CD14-positive monocyte (primary cell): ENCODE data around the gene OR10G4. TPM values are rescaled to one million over a fixed set of nuclear protein-coding genes. Genes with fewer than 3 reads are reported as not detected.
"Not testable (repeated sequence)": the region's sequence is repeated elsewhere in the genome, so short reads cannot be mapped to it uniquely, and the experiment has no call there.

Experiments used
- DNase-seq, 3 donors: peaks; one replicate each; pipeline ENCODE4 v3.0.0-alpha.2; 2011 to 2022
- H2AFZ ChIP-seq: 2 replicates; pipeline ENCODE4 v1.6.0; 2012; ENCODE audit warnings: mild to moderate bottlenecking, low read depth, low read length, inconsistent platforms; ENCODE audit not compliant: insufficient read depth, poor library complexity, severe bottlenecking
- H3K27ac ChIP-seq, 2 donors: 1 replicate in 1 of 2; 2 replicates in 1 of 2; pipeline ENCODE4 v1.5.1; 2012 to 2013; ENCODE audit warnings: low read length in 2 of 2, control low read depth in 1 of 2, inconsistent platforms in 1 of 2, low read depth in 1 of 2, mild to moderate bottlenecking in 1 of 2
- H3K27me3 ChIP-seq, 2 donors: one replicate each; pipeline versions ENCODE4 v1.6.0 to v1.6.1; 2011 to 2013; ENCODE audit warnings: low read length in 2 of 2; ENCODE audit not compliant: control insufficient read depth in 2 of 2, insufficient read depth in 2 of 2
- H3K36me3 ChIP-seq, 2 donors: replicated peaks in 1 of 2; 1 replicate in 1 of 2; 2 replicates in 1 of 2; pipeline versions ENCODE4 v1.5.1 to v1.6.1; 2012 to 2013; ENCODE audit warnings: low read length in 2 of 2, control low read depth in 1 of 2, inconsistent platforms in 1 of 2, mild to moderate bottlenecking in 1 of 2; ENCODE audit not compliant: insufficient read depth in 2 of 2, control insufficient read depth in 1 of 2
- H3K4me1 ChIP-seq, 2 donors: 1 replicate in 1 of 2; 2 replicates in 1 of 2; pipeline versions ENCODE4 v1.5.1 to v1.6.1; 2012 to 2013; ENCODE audit warnings: low read length in 2 of 2, control low read depth in 1 of 2, inconsistent platforms in 1 of 2, mild to moderate bottlenecking in 1 of 2, moderate library complexity in 1 of 2; ENCODE audit not compliant: insufficient read depth in 2 of 2, control insufficient read depth in 1 of 2
- H3K4me2 ChIP-seq: replicated peaks from 2 replicates; pipeline ENCODE3; 2012; ENCODE audit warnings: low read length, moderate library complexity, mild to moderate bottlenecking; ENCODE audit not compliant: poor library complexity, severe bottlenecking; ENCODE audit errors: extremely low read depth
- H3K4me3 ChIP-seq, 3 experiments: fragments of 200-600 bp in 1 of 3; sonication (generic) in 1 of 3; replicated peaks in 1 of 3; 1 replicate in 2 of 3; 2 replicates in 1 of 3; pipeline ENCODE4 v1.5.1; 2011 to 2013; ENCODE audit warnings: low read length in 3 of 3, mild to moderate bottlenecking in 3 of 3, control low read depth in 2 of 3, low read depth in 2 of 3, inconsistent platforms in 1 of 3, moderate library complexity in 1 of 3
- H3K79me2 ChIP-seq: 2 replicates; pipeline ENCODE4 v1.6.0; 2012; ENCODE audit warnings: mild to moderate bottlenecking, control low read depth, inconsistent platforms, low read length, moderate library complexity; ENCODE audit not compliant: insufficient read depth
- H3K9ac ChIP-seq: 2 replicates; pipeline ENCODE4 v1.6.0; 2017; ENCODE audit warnings: low read length, mild to moderate bottlenecking; ENCODE audit not compliant: insufficient read depth, poor library complexity, severe bottlenecking
- H3K9me3 ChIP-seq, 2 donors: replicated peaks in 1 of 2; 1 replicate in 1 of 2; 2 replicates in 1 of 2; pipeline versions ENCODE4 v1.5.1 to v1.6.1; 2012 to 2013; ENCODE audit warnings: low read length in 2 of 2, control low read depth in 1 of 2; ENCODE audit not compliant: control insufficient read depth in 1 of 2, insufficient read depth in 1 of 2
- H4K20me1 ChIP-seq: 2 replicates; pipeline ENCODE4 v1.6.0; 2012; ENCODE audit warnings: mild to moderate bottlenecking, low read length, control low read depth, moderate library complexity; ENCODE audit not compliant: insufficient read depth
- H3K27ac Mint-ChIP-seq, 7 donors: one replicate each; pipeline ENCODE4 v1.8.0; 2020; ENCODE audit warnings: mild to moderate bottlenecking in 7 of 7, mixed read lengths in 7 of 7, moderate library complexity in 6 of 7, inconsistent platforms in 2 of 7
- H3K27me3 Mint-ChIP-seq, 3 donors: one replicate each; pipeline ENCODE4 v1.8.0; 2021 to 2022; ENCODE audit warnings: low read depth in 3 of 3, mild to moderate bottlenecking in 3 of 3, mixed read lengths in 3 of 3, moderate library complexity in 3 of 3, inconsistent platforms in 1 of 3
- H3K36me3 Mint-ChIP-seq, 2 donors: one replicate each; pipeline ENCODE4 v1.8.0; 2020; ENCODE audit warnings: mixed read lengths in 2 of 2, inconsistent platforms in 1 of 2, mild to moderate bottlenecking in 1 of 2
- H3K4me1 Mint-ChIP-seq: one replicate; pipeline ENCODE4 v1.8.0; 2020; ENCODE audit warnings: mild to moderate bottlenecking, mixed read lengths
- H3K4me3 Mint-ChIP-seq, 2 donors: one replicate each; pipeline ENCODE4 v1.8.0; 2020; ENCODE audit warnings: mild to moderate bottlenecking in 2 of 2, mixed read lengths in 2 of 2, moderate library complexity in 1 of 2
- H3K9me3 Mint-ChIP-seq, 7 donors: one replicate each; pipeline ENCODE4 v1.8.0; 2020 to 2022; ENCODE audit warnings: mixed read lengths in 7 of 7, mild to moderate bottlenecking in 6 of 7, moderate library complexity in 6 of 7, inconsistent platforms in 2 of 7
- CTCF ChIP-seq: fragments of 200-600 bp; IDR thresholded peaks from one replicate; pipeline ENCODE4 v1.8.0; 2022; ENCODE audit warnings: antibody characterized with exemption, mild to moderate bottlenecking
- WGBS: methylation state at CpG from one replicate; pipeline ENCODE4 v1.1.5; 2013; ENCODE audit warnings: missing lambda C conversion rate; ENCODE audit not compliant: insufficient coverage; 5-methylcytosine and 5-hydroxymethylcytosine counted together
- intact Hi-C, 2 donors: fragments of 100-400 bp; cut with micrococcal nuclease; formaldehyde crosslinking; loops; one replicate each; pipeline versions ENCODE4 v1.15.0 to v1.15.1; 2023
- polyA plus RNA-seq, 3 donors: library from polyadenylated mRNA; depleted of rRNA in 1 of 3; unstranded in 2 of 3; stranded (reverse) in 1 of 3; fragments of 300-500 nt in 2 of 3; fragments of >200 nt in 1 of 3; fragmentation: Illumina TruSeq in 2 of 3; gene quantifications; 1 replicate in 2 of 3; 2 replicates in 1 of 3; pipeline ENCODE4 v1.2.3, GENCODE V29; 2012 to 2021

OR10G4 gene
- polyA plus RNA-seq, 3 donors = not detected

DNA sequence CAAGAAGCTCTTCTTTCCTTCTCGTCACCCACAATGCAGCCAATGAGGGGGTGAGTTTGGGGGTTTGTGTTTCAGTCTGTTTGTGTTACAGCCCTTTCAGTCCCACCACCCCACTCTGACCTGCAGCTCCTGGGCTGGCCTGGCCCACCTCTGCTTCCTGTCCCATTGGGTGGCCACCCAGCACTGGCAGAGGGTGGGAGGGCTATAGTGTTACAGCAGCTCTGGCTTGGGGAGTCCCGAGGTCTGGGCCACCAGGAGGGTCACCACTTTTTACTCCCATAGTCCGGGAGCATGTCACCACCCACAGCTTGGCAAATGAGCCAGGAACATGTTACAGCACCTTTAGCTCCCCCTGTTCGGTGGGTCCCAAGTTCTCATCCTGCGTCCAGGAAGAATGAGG, 33.5 kb upstream of the OR10G4 start:
- peaks cover 0 to 2% (median 0%) of the 10 kb centered on the region in 3 donors for H3K27me3 Mint-ChIP-seq
- H3K9me3 ChIP-seq = peaks cover 0 to 11% of the 10 kb centered on the region in 2 donors
- no peak overlapping the region for H3K4me3 ChIP-seq
- intact Hi-C loops = no loop called here
- no peak overlapping the region for H3K4me3 Mint-ChIP-seq
- no peaks in the 10 kb centered on the region for H3K4me1 Mint-ChIP-seq
- no peaks in the 10 kb centered on the region for H3K36me3 ChIP-seq
- no peak overlapping the region for H3K4me2 ChIP-seq
- H3K36me3 Mint-ChIP-seq = no peaks in the 10 kb centered on the region
- no peak overlapping the region for H3K9ac ChIP-seq
- H3K9me3 Mint-ChIP-seq = peaks cover 6 to 12% (median 10%) of the 10 kb centered on the region in 7 donors
- H3K27ac ChIP-seq = no peak overlapping the region
- no peaks in the 10 kb centered on the region for H3K79me2 ChIP-seq
- H3K27me3 ChIP-seq = no peaks in the 10 kb centered on the region
- H4K20me1 ChIP-seq = no peaks in the 10 kb centered on the region
- TF ChIP-seq CTCF = no peak
- DNase-seq = no peak
- no peaks in the 10 kb centered on the region for H3K4me1 ChIP-seq
- no peak overlapping the region for H3K27ac Mint-ChIP-seq
- WGBS = 95% methylated on average over 2 of the region's 5 CpGs
- no peak overlapping the region for H2AFZ ChIP-seq

DNA sequence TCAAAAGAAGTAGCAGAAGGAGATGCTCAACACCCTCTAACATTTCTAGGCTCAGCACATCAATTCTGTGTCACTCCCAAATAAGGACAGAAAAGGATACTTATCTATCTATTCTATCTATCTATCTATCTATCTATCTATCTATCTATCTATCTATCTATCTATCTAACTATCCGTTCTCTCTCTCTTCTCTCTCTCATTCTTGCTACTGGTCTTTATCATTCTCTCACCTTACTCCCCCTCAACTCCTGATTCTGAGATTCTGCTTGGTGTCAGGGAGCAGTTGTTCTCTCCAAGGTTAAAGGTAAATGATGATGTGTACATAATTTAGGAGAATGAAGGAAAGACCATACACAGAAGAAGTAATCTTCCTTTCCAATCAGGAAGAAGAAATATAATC, 17.7 kb upstream of the OR10G4 start, which contains the start of gene OR10G6:
TSS of gene OR10G6 (minus strand) at position 43 of the 400 bp plus-strand sequence. CDS start at position 43, 0 bp downstream.
- no peaks in the 10 kb centered on the region for H3K36me3 Mint-ChIP-seq
- Histone ChIP-seq H3K79me2 (no peaks in the 10 kb centered on the region), H3K36me3 (no peaks in the 10 kb centered on the region), H3K4me3 (no peak within 1 kb of the TSS), H2AFZ (no peak within 1 kb of the TSS), H3K9me3 (no peaks in the 10 kb centered on the region), H4K20me1 (no peaks in the 10 kb centered on the region), H3K27ac (no peak within 1 kb of the TSS), H3K27me3 (no peaks in the 10 kb centered on the region), H3K4me2 (no peak within 1 kb of the TSS), H3K4me1 (no peaks in the 10 kb centered on the region), H3K9ac (no peak within 1 kb of the TSS)
- TF ChIP-seq CTCF = no peak
- no CpG with 5 or more reads among the region's 1 CpG for WGBS
- intact Hi-C loops = no loop called here
- H3K4me1 Mint-ChIP-seq = no peaks in the 10 kb centered on the region
- H3K27me3 Mint-ChIP-seq = peaks cover 1 to 3% (median 3%) of the 10 kb centered on the region in 3 donors
- peaks cover 0 to 3% (median 1%) of the 10 kb centered on the region in 7 donors for H3K9me3 Mint-ChIP-seq
- no peak within 1 kb of the TSS for H3K4me3 Mint-ChIP-seq
- DNase-seq = no peak
- H3K27ac Mint-ChIP-seq = no peak within 1 kb of the TSS

DNA sequence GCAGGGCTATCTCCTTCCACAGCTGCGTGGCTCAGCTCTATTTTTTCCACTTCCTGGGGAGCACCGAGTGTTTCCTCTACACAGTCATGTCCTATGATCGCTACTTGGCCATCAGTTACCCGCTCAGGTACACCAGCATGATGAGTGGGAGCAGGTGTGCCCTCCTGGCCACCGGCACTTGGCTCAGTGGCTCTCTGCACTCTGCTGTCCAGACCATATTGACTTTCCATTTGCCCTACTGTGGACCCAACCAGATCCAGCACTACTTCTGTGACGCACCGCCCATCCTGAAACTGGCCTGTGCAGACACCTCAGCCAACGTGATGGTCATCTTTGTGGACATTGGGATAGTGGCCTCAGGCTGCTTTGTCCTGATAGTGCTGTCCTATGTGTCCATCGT, 3.0 kb downstream of the OR10G4 start:
- H3K4me3 Mint-ChIP-seq, H3K4me3 ChIP-seq, H3K4me1 ChIP-seq, intact Hi-C loops, H3K4me2 ChIP-seq, H3K9ac ChIP-seq, H3K9me3 ChIP-seq, H3K79me2 ChIP-seq, H3K36me3 ChIP-seq, H3K27ac Mint-ChIP-seq, H3K9me3 Mint-ChIP-seq, DNase-seq, H3K4me1 Mint-ChIP-seq, H3K27me3 ChIP-seq, H4K20me1 ChIP-seq, H3K27ac ChIP-seq, H3K27me3 Mint-ChIP-seq, H2AFZ ChIP-seq, H3K36me3 Mint-ChIP-seq: not testable (repeated sequence)
- WGBS = 94% methylated on average over 4 of the region's 9 CpGs
